Peyer's patch (tissue), 4 donors: ENCODE results near the gene RCN1. TPM values are rescaled to one million over a fixed set of nuclear protein-coding genes. Genes with fewer than 3 reads are reported as not detected.

Experiments
- DNase-seq, 3 donors: peaks; one replicate each; pipeline ENCODE4 v3.0.0-alpha.2; 2017 to 2019
- H3K27ac ChIP-seq, 4 donors: fragments of 200-600 bp; sonication (generic); one replicate each; pipeline ENCODE4 v1.5.1; 2016 to 2019
- H3K27me3 ChIP-seq, 2 donors: fragments of 200-600 bp; sonication (generic); one replicate each; pipeline ENCODE4 v1.5.1; 2019
- H3K36me3 ChIP-seq, 3 donors: fragments of 200-600 bp; sonication (generic); one replicate each; pipeline ENCODE4 v1.5.1; 2016 to 2019
- H3K4me1 ChIP-seq, 4 donors: fragments of 200-600 bp; sonication (generic); one replicate each; pipeline ENCODE4 v1.5.1; 2016 to 2019
- H3K4me3 ChIP-seq, 4 donors: fragments of 200-600 bp; sonication (generic); 1 replicate in 3 of 4; 2 replicates in 1 of 4; pipeline ENCODE4 v1.5.1; 2016 to 2019; ENCODE audit warnings: mild to moderate bottlenecking in 1 of 4
- H3K9me3 ChIP-seq, 4 donors: fragments of 200-600 bp; sonication (generic); one replicate each; pipeline ENCODE4 v1.5.1; 2016 to 2019; ENCODE audit warnings: mild to moderate bottlenecking in 1 of 4
- POLR2A ChIP-seq, 2 donors: fragments of 450-650 bp; IDR thresholded peaks; one replicate each; pipeline ENCODE4 v1.5.1; 2017; ENCODE audit warnings: antibody characterized with exemption in 2 of 2, mild to moderate bottlenecking in 2 of 2, moderate library complexity in 2 of 2
- total RNA-seq, 4 donors: library from RNA; depleted of rRNA; stranded (reverse); fragments of >200 nt; gene quantifications; one replicate each; pipeline ENCODE4 v1.1.0, GENCODE V29; 2016
- TF ChIP-seq, protein P1 (sequence below), 6 experiments: fragments of 450-650 bp in 4 of 6; fragments of 200-600 bp in 2 of 6; sonication (generic) in 1 of 6; IDR thresholded peaks; one replicate each; pipeline ENCODE4 v1.5.1; 2017 to 2019; ENCODE audit warnings: antibody characterized with exemption in 6 of 6, mild to moderate bottlenecking in 3 of 6, moderate library complexity in 1 of 6

The RCN1 gene
- total RNA-seq, 4 donors from 2014 or later, result 14.5 to 20.7 (median 18.7) TPM

DNA sequence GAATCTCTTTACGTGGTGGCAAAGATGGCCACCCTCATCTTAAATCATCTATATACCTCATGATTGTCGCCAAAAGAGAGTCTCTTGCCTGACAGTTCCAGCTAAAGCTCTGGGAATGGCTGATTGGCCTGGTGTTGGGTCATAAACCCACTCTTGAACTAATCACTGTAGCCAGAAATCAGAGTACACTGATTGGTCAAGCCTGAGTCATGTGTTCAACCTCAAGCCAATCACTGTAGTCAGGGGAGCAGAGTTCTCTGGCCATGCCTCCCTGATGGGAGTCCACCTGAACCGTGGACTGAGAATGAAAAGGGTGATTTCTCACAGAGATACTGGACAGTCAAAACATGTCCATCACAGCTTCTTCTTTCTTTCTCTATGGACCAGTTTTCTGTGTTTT, 45.8 kb downstream of the RCN1 start:
- TF ChIP-seq, protein P1, sequence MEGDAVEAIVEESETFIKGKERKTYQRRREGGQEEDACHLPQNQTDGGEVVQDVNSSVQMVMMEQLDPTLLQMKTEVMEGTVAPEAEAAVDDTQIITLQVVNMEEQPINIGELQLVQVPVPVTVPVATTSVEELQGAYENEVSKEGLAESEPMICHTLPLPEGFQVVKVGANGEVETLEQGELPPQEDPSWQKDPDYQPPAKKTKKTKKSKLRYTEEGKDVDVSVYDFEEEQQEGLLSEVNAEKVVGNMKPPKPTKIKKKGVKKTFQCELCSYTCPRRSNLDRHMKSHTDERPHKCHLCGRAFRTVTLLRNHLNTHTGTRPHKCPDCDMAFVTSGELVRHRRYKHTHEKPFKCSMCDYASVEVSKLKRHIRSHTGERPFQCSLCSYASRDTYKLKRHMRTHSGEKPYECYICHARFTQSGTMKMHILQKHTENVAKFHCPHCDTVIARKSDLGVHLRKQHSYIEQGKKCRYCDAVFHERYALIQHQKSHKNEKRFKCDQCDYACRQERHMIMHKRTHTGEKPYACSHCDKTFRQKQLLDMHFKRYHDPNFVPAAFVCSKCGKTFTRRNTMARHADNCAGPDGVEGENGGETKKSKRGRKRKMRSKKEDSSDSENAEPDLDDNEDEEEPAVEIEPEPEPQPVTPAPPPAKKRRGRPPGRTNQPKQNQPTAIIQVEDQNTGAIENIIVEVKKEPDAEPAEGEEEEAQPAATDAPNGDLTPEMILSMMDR (IDR thresholded peaks at IDR 0.05), result no peak
- TF ChIP-seq POLR2A (IDR thresholded peaks at IDR 0.05), result no peak
- Histone ChIP-seq H3K36me3 (no peaks in the 10 kb centered on the region), H3K9me3 (no peaks in the 10 kb centered on the region), H3K27me3 (no peaks in the 10 kb centered on the region), H3K27ac (no peak overlapping the region), H3K4me3 (no peak overlapping the region), H3K4me1 (no peaks in the 10 kb centered on the region)
- DNase-seq, result no peak

DNA sequence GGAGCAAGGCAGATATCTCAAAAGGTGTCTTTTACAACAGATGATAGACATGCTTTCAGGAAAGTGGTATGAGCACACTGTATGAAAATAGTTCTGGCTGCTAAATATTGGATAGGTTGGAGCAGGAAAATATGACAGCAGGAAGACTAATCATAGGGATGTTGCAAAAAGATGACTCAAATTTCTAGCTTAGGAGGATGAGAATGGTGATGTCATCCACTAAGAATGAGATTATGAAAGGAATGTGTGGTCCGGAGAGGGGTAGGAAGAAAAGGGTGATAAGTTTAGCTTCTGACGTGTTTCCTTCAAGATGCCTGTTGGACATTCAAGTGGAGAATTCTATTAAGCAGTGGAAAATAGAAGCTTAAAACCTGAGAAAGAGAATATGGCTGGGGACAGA, 46.4 kb downstream of the RCN1 start:
- Histone ChIP-seq H3K27ac (no peak overlapping the region), H3K4me1 (no peaks in the 10 kb centered on the region), H3K4me3 (no peak overlapping the region), H3K36me3 (no peaks in the 10 kb centered on the region), H3K9me3 (no peaks in the 10 kb centered on the region), H3K27me3 (no peaks in the 10 kb centered on the region)
- no peak for DNase-seq
- TF ChIP-seq, protein P1 (IDR thresholded peaks at IDR 0.05), result no peak
- no peak for TF ChIP-seq POLR2A (IDR thresholded peaks at IDR 0.05)

DNA sequence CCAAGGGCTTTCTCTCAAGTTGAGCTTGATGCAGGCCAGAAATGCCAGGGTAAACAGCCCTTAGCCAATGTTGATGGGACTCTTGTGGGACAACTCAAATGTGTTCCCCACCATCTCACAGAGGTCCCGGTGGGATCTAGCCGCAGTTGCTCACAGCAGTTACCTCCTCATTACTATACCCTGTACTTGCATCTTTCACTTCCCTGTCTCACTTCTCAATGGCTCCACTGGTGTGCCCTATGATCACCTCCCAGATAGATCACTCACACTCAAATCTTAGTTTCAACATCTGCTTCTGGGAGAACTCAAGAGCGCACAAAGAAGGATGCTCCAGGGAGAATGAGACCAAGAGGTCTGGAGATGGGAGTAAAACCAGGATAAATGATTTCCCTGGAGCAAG, 47.0 kb downstream of the RCN1 start:
- TF ChIP-seq POLR2A (IDR thresholded peaks at IDR 0.05), result no peak
- TF ChIP-seq, protein P1 (IDR thresholded peaks at IDR 0.05), result no peak
- Histone ChIP-seq H3K9me3 (no peaks in the 10 kb centered on the region), H3K4me1 (no peaks in the 10 kb centered on the region), H3K27ac (no peak overlapping the region), H3K4me3 (no peak overlapping the region), H3K36me3 (no peaks in the 10 kb centered on the region), H3K27me3 (no peaks in the 10 kb centered on the region)
- DNase-seq, result no peak

GRCh38 chr11:32138902-32139301, 48.0 kb downstream of the RCN1 start:
- no peak overlapping the region for H3K27ac ChIP-seq
- TF ChIP-seq POLR2A (IDR thresholded peaks at IDR 0.05), result no peak
- TF ChIP-seq, protein P1 (IDR thresholded peaks at IDR 0.05), result no peak
- H3K4me3 ChIP-seq, result no peak overlapping the region
- no peaks in the 10 kb centered on the region for H3K36me3 ChIP-seq
- H3K4me1 ChIP-seq, result no peaks in the 10 kb centered on the region
- no peaks in the 10 kb centered on the region for H3K9me3 ChIP-seq
- no peak for DNase-seq
- H3K27me3 ChIP-seq, result no peaks in the 10 kb centered on the region

- no peaks in the 10 kb centered on the region for H3K36me3 ChIP-seq
- H3K27ac ChIP-seq, result no peak overlapping the region
- H3K4me1 ChIP-seq, result no peaks in the 10 kb centered on the region
- no peaks in the 10 kb centered on the region for H3K27me3 ChIP-seq
- no peak overlapping the region for H3K4me3 ChIP-seq
- H3K9me3 ChIP-seq, result no peaks in the 10 kb centered on the region
- TF ChIP-seq, protein P1 (IDR thresholded peaks at IDR 0.05), result no peak
- TF ChIP-seq POLR2A (IDR thresholded peaks at IDR 0.05), result no peak
- DNase-seq, result no peak
Measured at GRCh38 chr11:32139896-32140520, 49.1 kb downstream of the RCN1 start.
